ENCODE data around the gene MRPL20.

- TF ChIP-seq CTCF (IDR thresholded peaks at IDR 0.05) = no peak
- no peak for TF ChIP-seq POLR2A (IDR thresholded peaks at IDR 0.05)
Measured at GRCh38 chr1:1425426-1425752, 18.3 kb upstream of the MRPL20 start.

Data from Peyer's patch (tissue), 4 donors.